B cell (primary cell): ENCODE results near the gene TLL1. TPM values are rescaled to one million over a fixed set of nuclear protein-coding genes. Genes with fewer than 3 reads are reported as not detected.

Experiments used
- ATAC-seq: fragments of 200-7000 bp; cut with Tn5 transposase; one replicate; pipeline ENCODE4 v1.10.0; 2021; ENCODE audit warnings: low read depth, mild to moderate bottlenecking, moderate number of reproducible peaks, moderate library complexity
- CTCF ChIA-PET: fragments of 350-600 bp; sonication (Branson Sonifier 250); formaldehyde crosslinking; loops from one replicate; lab custom pipeline; 2021; ENCODE audit warnings: antibody characterized with exemption, inconsistent platforms; lab: Charles Lee
- POLR2A ChIA-PET: fragments of 350-600 bp; sonication (Branson Sonifier 250); formaldehyde crosslinking; loops from one replicate; lab custom pipeline; 2021; ENCODE audit warnings: antibody characterized with exemption; lab: Charles Lee
- DNase-seq: peaks from one replicate; pipeline ENCODE4 v3.0.0; 2013
- H2AFZ ChIP-seq: 2 replicates; pipeline ENCODE4 v1.6.1; 2012; ENCODE audit warnings: mild to moderate bottlenecking, low read depth, low read length; ENCODE audit not compliant: insufficient read depth, poor library complexity, severe bottlenecking
- H3K27ac ChIP-seq, 2 donors: 1 replicate in 1 of 2; 2 replicates in 1 of 2; pipeline ENCODE4 v1.5.1; 2012 to 2013; ENCODE audit warnings: low read length in 2 of 2, mild to moderate bottlenecking in 2 of 2, moderate library complexity in 1 of 2
- H3K27me3 ChIP-seq, 4 experiments: fragments of 200-600 bp in 1 of 4; sonication (generic) in 1 of 4; replicated peaks in 1 of 4; 1 replicate in 2 of 4; 2 replicates in 2 of 4; pipeline versions ENCODE4 v1.6.1 to v1.7.0; 2013 to 2016; ENCODE audit warnings: low read length in 3 of 4, mild to moderate bottlenecking in 2 of 4, mixed read lengths in 1 of 4, moderate library complexity in 1 of 4; ENCODE audit not compliant: insufficient read depth in 4 of 4, control insufficient read depth in 3 of 4; ENCODE audit errors: control extremely low read depth in 1 of 4
- H3K36me3 ChIP-seq, 2 experiments: replicated peaks in 1 of 2; 1 replicate in 1 of 2; 2 replicates in 1 of 2; pipeline versions ENCODE4 v1.6.1 to v1.7.1; 2013; ENCODE audit warnings: low read length in 1 of 2; ENCODE audit not compliant: insufficient read depth in 2 of 2, control insufficient read depth in 1 of 2; ENCODE audit errors: control extremely low read depth in 1 of 2, extremely low read depth in 1 of 2
- H3K4me1 ChIP-seq, 2 donors: fragments of 200-600 bp in 1 of 2; sonication (generic) in 1 of 2; 1 replicate in 1 of 2; 2 replicates in 1 of 2; pipeline versions ENCODE4 v1.5.1 to v1.6.1; 2013 to 2017; ENCODE audit warnings: low read length in 2 of 2; ENCODE audit not compliant: control insufficient read depth in 2 of 2, insufficient read depth in 2 of 2
- H3K4me2 ChIP-seq: replicated peaks from 2 replicates; pipeline ENCODE3; 2012; ENCODE audit warnings: mild to moderate bottlenecking, low read depth, low read length; ENCODE audit not compliant: poor library complexity, severe bottlenecking
- H3K4me3 ChIP-seq, 5 experiments: fragments of 200-600 bp in 1 of 5; sonication (generic) in 1 of 5; 1 replicate in 3 of 5; 2 replicates in 2 of 5; pipeline versions ENCODE4 v1.5.1 to v1.7.0; 2011 to 2016; ENCODE audit warnings: low read length in 4 of 5, mild to moderate bottlenecking in 4 of 5, low read depth in 2 of 5, control low read depth in 1 of 5, moderate library complexity in 1 of 5; ENCODE audit not compliant: insufficient read depth in 1 of 5; ENCODE audit errors: control extremely low read depth in 1 of 5, extremely low read depth in 1 of 5
- H3K79me2 ChIP-seq: fragments of 200-600 bp; sonication (generic); one replicate; pipeline ENCODE4 v1.6.0; 2016; ENCODE audit warnings: low read length; ENCODE audit not compliant: control insufficient read depth, insufficient read depth
- H3K9ac ChIP-seq: fragments of 200-600 bp; sonication (generic); 2 replicates; pipeline ENCODE4 v1.6.1; 2017; ENCODE audit warnings: mild to moderate bottlenecking, low read length, moderate library complexity
- H3K9me3 ChIP-seq, 3 donors: one replicate each; pipeline versions ENCODE4 v1.6.1 to v1.7.1; 2013; ENCODE audit warnings: low read length in 2 of 3; ENCODE audit not compliant: control insufficient read depth in 2 of 3, insufficient read depth in 1 of 3; ENCODE audit errors: control extremely low read depth in 1 of 3
- H4K20me1 ChIP-seq: 2 replicates; pipeline ENCODE4 v1.6.0; 2012; ENCODE audit warnings: mild to moderate bottlenecking, low read length; ENCODE audit not compliant: insufficient read depth, control insufficient read depth, poor library complexity, severe bottlenecking
- H3K27ac Mint-ChIP-seq: one replicate; pipeline ENCODE4 v1.8.0; 2021; ENCODE audit warnings: mixed read lengths
- H3K27me3 Mint-ChIP-seq: one replicate; pipeline ENCODE4 v1.8.0; 2021; ENCODE audit warnings: mixed read lengths
- H3K4me1 Mint-ChIP-seq: one replicate; pipeline ENCODE4 v1.8.0; 2021; ENCODE audit warnings: mixed read lengths
- H3K4me3 Mint-ChIP-seq: one replicate; pipeline ENCODE4 v1.8.0; 2021; ENCODE audit warnings: mixed read lengths
- H3K9me3 Mint-ChIP-seq: one replicate; pipeline ENCODE4 v1.8.0; 2022; ENCODE audit warnings: mixed read lengths; ENCODE audit not compliant: insufficient read depth
- EZH2 ChIP-seq: IDR thresholded peaks from 2 replicates; pipeline ENCODE4 v1.6.1; 2012; ENCODE audit warnings: borderline replicate concordance, low read depth, mild to moderate bottlenecking, moderate library complexity, low read length; ENCODE audit not compliant: insufficient read depth, poor library complexity, severe bottlenecking
- WGBS: methylation state at CpG from one replicate; pipeline ENCODE4 v1.1.5; 2013; ENCODE audit warnings: missing lambda C conversion rate; ENCODE audit not compliant: insufficient coverage; 5-methylcytosine and 5-hydroxymethylcytosine counted together
- intact Hi-C: fragments of 100-400 bp; cut with micrococcal nuclease; formaldehyde crosslinking; loops from one replicate; pipeline ENCODE4 v1.10.0; 2022
- polyA plus RNA-seq: library from polyadenylated mRNA; depleted of rRNA; stranded (reverse); fragments of >200 nt; gene quantifications from 2 replicates; pipeline ENCODE4 v1.2.3, GENCODE V29; 2012
- total RNA-seq, 2 donors: library from RNA; stranded (reverse); fragments of 120-200 nt in 1 of 2; gene quantifications; 1 replicate in 1 of 2; 2 replicates in 1 of 2; pipeline versions ENCODE4 v1.2.3 to v1.2.4, GENCODE V29; 2013 to 2022
- TF ChIP-seq, protein P1 (sequence below): fragments of 200-600 bp; IDR thresholded peaks from one replicate; pipeline ENCODE4 v1.8.0; 2022; ENCODE audit warnings: antibody characterized with exemption, mild to moderate bottlenecking

Gene TLL1
- total and polyA plus RNA-seq, 2 donors (not counting 1 experiment from before 2014, with no cell fraction given): not detected

DNA sequence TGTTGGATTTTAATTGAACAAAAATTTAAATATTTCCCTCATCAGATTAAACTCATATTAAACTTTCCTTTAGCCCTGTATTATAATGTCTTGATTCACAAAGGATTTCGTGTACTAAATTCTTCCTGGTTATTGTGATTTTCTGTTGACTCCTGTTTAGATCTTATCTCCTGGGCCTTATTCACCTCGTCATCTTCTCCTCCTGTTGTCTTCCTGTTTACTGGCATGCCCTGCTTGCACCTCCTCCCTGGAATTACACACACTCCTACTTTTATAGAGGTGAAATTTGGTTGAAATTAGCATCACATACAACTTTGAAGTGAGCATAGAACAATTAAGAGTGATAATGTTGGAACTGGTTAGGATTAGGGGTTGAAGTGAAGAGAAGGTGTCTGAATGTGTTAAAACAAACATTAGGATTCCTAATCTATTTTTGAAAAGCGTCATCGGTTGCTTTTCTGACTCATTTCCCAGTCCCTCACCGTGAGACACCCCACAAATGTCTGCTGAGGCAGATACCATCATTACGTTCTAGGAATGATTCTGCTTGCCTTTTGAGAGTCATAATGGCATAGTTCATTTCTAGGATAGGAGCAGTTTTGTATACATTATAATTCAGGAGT lies 32.5 kb downstream of the TLL1 start:
- ChIA-PET POLR2A (no interaction called here), CTCF (no interaction called here)
- Histone ChIP-seq H4K20me1 (no peaks in the 10 kb centered on the region), H3K79me2 (no peaks in the 10 kb centered on the region), H3K27me3 (no peaks in the 10 kb centered on the region), H3K36me3 (no peaks in the 10 kb centered on the region), H2AFZ (no peak overlapping the region), H3K27ac (no peak overlapping the region), H3K4me1 (no peaks in the 10 kb centered on the region), H3K4me3 (no peak overlapping the region), H3K9me3 (peaks cover 0 to 7% (median 0%) of the 10 kb centered on the region in 3 donors), H3K4me2 (no peak overlapping the region), H3K9ac (no peak overlapping the region)
- Mint-ChIP-seq H3K4me3 (no peak overlapping the region), H3K4me1 (no peaks in the 10 kb centered on the region), H3K27me3 (no peaks in the 10 kb centered on the region), H3K27ac (no peak overlapping the region), H3K9me3 (no peaks in the 10 kb centered on the region)
- no peak for ATAC-seq
- no peak for DNase-seq
- no CpG with 5 or more reads among the region's 6 CpGs for WGBS
- TF ChIP-seq EZH2: no peak
- TF ChIP-seq, protein P1, sequence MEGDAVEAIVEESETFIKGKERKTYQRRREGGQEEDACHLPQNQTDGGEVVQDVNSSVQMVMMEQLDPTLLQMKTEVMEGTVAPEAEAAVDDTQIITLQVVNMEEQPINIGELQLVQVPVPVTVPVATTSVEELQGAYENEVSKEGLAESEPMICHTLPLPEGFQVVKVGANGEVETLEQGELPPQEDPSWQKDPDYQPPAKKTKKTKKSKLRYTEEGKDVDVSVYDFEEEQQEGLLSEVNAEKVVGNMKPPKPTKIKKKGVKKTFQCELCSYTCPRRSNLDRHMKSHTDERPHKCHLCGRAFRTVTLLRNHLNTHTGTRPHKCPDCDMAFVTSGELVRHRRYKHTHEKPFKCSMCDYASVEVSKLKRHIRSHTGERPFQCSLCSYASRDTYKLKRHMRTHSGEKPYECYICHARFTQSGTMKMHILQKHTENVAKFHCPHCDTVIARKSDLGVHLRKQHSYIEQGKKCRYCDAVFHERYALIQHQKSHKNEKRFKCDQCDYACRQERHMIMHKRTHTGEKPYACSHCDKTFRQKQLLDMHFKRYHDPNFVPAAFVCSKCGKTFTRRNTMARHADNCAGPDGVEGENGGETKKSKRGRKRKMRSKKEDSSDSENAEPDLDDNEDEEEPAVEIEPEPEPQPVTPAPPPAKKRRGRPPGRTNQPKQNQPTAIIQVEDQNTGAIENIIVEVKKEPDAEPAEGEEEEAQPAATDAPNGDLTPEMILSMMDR: no peak
- intact Hi-C loops: no loop called here

DNA sequence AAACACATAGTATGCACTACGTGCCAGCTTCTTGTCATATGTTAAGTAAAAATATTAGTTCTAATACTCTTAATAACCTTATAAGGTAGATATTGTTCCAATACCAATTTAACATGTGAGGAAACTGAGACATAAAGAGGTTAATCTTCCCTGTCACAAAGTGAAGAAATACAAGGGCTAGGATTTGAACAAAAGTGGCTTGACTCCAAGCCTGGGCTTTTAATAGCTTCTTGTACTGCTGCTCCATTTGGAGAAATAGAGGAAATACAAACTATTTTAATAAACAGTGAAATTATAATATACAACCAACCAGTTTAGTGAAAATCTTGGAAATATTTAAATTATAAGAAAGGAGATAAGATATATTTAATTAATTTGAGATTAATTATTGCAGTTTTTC lies 33.2 kb downstream of the TLL1 start:
- H4K20me1 ChIP-seq: no peaks in the 10 kb centered on the region
- no peak overlapping the region for H3K9ac ChIP-seq
- no peak overlapping the region for H3K27ac Mint-ChIP-seq
- DNase-seq: no peak
- H3K79me2 ChIP-seq: no peaks in the 10 kb centered on the region
- no peak overlapping the region for H3K4me2 ChIP-seq
- no peaks in the 10 kb centered on the region for H3K27me3 ChIP-seq
- no peaks in the 10 kb centered on the region for H3K36me3 ChIP-seq
- intact Hi-C loops: no loop called here
- H3K9me3 ChIP-seq: peaks cover 0 to 7% (median 0%) of the 10 kb centered on the region in 3 donors
- ChIA-PET CTCF (no interaction called here), POLR2A (no interaction called here)
- no peaks in the 10 kb centered on the region for H3K9me3 Mint-ChIP-seq
- no peak overlapping the region for H3K4me3 ChIP-seq
- no peaks in the 10 kb centered on the region for H3K4me1 Mint-ChIP-seq
- H3K27ac ChIP-seq: no peak overlapping the region
- no CpG with 5 or more reads among the region's 1 CpG for WGBS
- H2AFZ ChIP-seq: no peak overlapping the region
- H3K4me3 Mint-ChIP-seq: no peak overlapping the region
- H3K4me1 ChIP-seq: no peaks in the 10 kb centered on the region
- no peaks in the 10 kb centered on the region for H3K27me3 Mint-ChIP-seq
- TF ChIP-seq, protein P1: no peak
- TF ChIP-seq EZH2: no peak
- ATAC-seq: no peak
